WTC11 (cell line): ENCODE measurements around the gene C16orf74.

Source experiments
- CBFB ChIP-seq: sonication (generic); formaldehyde crosslinking; IDR thresholded peaks from 2 replicates; pipeline ENCODE4 v1.8.1; 2022; ENCODE audit warnings: mild to moderate bottlenecking, low read depth, missing genetic modification reagents
- CDX4 ChIP-seq: fragments of 250-450 bp; sonication (Bioruptor Pico); IDR thresholded peaks from 2 replicates; pipeline ENCODE4 v1.9.0; 2021; ENCODE audit warnings: moderate library complexity, mild to moderate bottlenecking, inconsistent platforms, borderline replicate concordance
- CREM ChIP-seq: sonication (generic); formaldehyde crosslinking; IDR thresholded peaks from 2 replicates; pipeline ENCODE4 v1.8.1; 2022; ENCODE audit warnings: mild to moderate bottlenecking, missing genetic modification reagents, moderate library complexity
- CTCF ChIP-seq: fragments of 200-600 bp; IDR thresholded peaks from 2 replicates; pipeline ENCODE4 v1.8.0; 2022; ENCODE audit warnings: antibody characterized with exemption
- ESRRA ChIP-seq: sonication (generic); formaldehyde crosslinking; IDR thresholded peaks from 2 replicates; pipeline ENCODE4 v1.8.1; 2022; ENCODE audit warnings: mild to moderate bottlenecking, missing genetic modification reagents, borderline replicate concordance
- FOXJ3 ChIP-seq: sonication (generic); formaldehyde crosslinking; IDR thresholded peaks from 2 replicates; pipeline ENCODE4 v1.9.0; 2021; ENCODE audit warnings: missing genetic modification reagents, mild to moderate bottlenecking, borderline replicate concordance
- JUN ChIP-seq: sonication (generic); formaldehyde crosslinking; IDR thresholded peaks from 2 replicates; pipeline ENCODE4 v1.8.0; 2023; ENCODE audit warnings: mild to moderate bottlenecking, missing genetic modification reagents
- NR3C1 ChIP-seq: sonication (generic); formaldehyde crosslinking; conservative IDR thresholded peaks from 2 replicates; pipeline ENCODE4 v1.8.1; 2023; ENCODE audit warnings: low read depth, mild to moderate bottlenecking, missing genetic modification reagents
- ZNF532 ChIP-seq: fragments of 250-450 bp; sonication (Bioruptor Pico); IDR thresholded peaks from 2 replicates; pipeline ENCODE4 v1.9.0; 2021; ENCODE audit warnings: mild to moderate bottlenecking, borderline replicate concordance

DNA sequence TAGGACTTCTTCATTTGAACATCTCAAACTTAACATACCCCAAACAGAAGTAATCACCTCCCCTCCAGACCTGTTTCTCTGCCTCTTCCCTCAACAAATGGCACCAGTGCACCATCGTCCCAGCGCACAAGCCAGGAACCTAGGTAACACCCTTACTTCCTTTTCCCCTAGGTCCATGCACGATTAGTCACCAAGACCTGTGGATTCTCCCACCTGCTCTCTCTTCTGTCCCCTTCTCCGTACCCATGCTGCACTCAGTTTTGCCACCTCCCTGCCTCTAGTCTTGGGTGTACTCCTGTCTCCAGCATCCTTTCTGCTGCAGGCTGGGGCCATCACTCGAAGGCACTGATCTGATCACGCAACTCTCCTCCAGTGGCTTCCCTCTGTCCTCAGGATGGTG is 45.3 kb upstream of the C16orf74 start:
- TF ChIP-seq CDX4: no peak
- no peak for TF ChIP-seq FOXJ3 (CRISPR knock-in tag)
- no peak for TF ChIP-seq CTCF
- no peak for TF ChIP-seq CBFB (CRISPR knock-in tag)
- TF ChIP-seq JUN: no peak
- TF ChIP-seq ZNF532 (CRISPR knock-in tag): no peak
- no peak for TF ChIP-seq CREM (CRISPR knock-in tag)
- no peak for TF ChIP-seq ESRRA
- no peak for TF ChIP-seq NR3C1 (CRISPR knock-in tag)
